Muscle of arm (tissue), 12 donors: ENCODE data around the gene EOLA1. TPM values are rescaled to one million over a fixed set of nuclear protein-coding genes. Genes with fewer than 3 reads are reported as not detected.
"Not testable (repeated sequence)": the region's sequence is repeated elsewhere in the genome, so short reads cannot be mapped to it uniquely, and the experiment has no call there.

Source experiments
- DNase-seq: peaks from one replicate; pipeline ENCODE4 v3.0.0-alpha.2; 2013
- polyA plus RNA-seq, 12 donors: library from polyadenylated mRNA; unstranded; fragments of 120-200 nt; gene quantifications; one replicate each; pipeline ENCODE4 v1.2.1, GENCODE V29; 2013; ENCODE audit not compliant: insufficient read length in 12 of 12

EOLA1 gene
- polyA plus RNA-seq, 12 donors = 7.1 to 24.3 (median 21.9) TPM; not detected in 1

- peak; percentile 88 for DNase-seq
Observed at GRCh38 chrX:149540131-149540620, 636 bp upstream of the EOLA1 start.

GRCh38 chrX:149541521-149542047, 772 bp downstream of the EOLA1 start:
- DNase-seq = no peak

DNA sequence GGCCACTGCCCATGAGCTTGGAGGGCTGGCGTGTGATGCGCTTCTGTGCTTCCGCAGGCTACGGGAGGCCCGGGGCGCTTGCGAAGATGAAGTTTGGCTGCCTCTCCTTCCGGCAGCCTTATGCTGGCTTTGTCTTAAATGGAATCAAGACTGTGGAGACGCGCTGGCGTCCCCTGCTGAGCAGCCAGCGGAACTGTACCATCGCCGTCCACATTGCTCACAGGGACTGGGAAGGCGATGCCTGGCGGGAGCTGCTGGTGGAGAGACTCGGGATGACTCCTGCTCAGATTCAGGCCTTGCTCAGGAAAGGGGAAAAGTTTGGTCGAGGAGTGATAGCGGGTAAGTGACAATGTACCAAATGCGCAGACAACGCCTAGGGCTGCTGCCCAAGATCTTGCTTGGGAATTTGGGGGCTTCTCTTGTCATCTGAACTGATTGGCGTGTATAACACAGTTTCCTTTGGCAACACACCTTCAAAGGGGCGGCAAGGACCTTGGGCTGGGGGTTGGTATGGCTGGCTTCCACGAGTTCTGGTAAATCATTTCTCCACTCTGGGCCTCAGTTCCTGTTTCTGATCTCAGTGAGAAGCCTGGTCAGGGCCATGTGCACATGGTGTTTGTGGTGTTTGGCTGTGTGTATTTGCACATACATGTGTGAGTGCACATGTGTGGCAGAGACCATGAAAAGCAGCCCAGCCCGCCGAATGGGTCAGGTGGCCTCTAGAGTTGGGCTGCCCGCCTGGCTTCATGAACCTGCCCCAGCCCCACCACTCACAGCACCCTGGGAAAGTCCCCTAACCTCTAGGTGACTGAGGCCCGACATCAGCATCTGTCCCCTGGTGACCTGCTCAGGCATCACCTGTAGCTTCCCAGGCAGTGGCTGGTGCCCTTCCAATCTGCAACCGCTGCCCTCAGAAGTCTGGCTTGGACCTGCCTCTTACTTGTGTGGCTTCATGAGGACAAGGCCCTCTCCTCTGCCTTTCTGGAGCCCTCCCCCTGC, 5.0 kb downstream of the EOLA1 start:
- not testable (repeated sequence) for DNase-seq

GRCh38 chrX:149546962-149547361, 6.2 kb downstream of the EOLA1 start:
- DNase-seq = not testable (repeated sequence)

GRCh38 chrX:149547782-149548181, 7.0 kb downstream of the EOLA1 start:
- not testable (repeated sequence) for DNase-seq

GRCh38 chrX:149549701-149550100, 8.9 kb downstream of the EOLA1 start, which contains the start of gene HSFX3:
TSS of gene HSFX3 (minus strand) at chrX:149549924. CDS start at chrX:149549852, 72 bp downstream.
- DNase-seq = not testable (repeated sequence)

GRCh38 chrX:149550454-149550853, 9.6 kb downstream of the EOLA1 start:
- not testable (repeated sequence) for DNase-seq

DNA sequence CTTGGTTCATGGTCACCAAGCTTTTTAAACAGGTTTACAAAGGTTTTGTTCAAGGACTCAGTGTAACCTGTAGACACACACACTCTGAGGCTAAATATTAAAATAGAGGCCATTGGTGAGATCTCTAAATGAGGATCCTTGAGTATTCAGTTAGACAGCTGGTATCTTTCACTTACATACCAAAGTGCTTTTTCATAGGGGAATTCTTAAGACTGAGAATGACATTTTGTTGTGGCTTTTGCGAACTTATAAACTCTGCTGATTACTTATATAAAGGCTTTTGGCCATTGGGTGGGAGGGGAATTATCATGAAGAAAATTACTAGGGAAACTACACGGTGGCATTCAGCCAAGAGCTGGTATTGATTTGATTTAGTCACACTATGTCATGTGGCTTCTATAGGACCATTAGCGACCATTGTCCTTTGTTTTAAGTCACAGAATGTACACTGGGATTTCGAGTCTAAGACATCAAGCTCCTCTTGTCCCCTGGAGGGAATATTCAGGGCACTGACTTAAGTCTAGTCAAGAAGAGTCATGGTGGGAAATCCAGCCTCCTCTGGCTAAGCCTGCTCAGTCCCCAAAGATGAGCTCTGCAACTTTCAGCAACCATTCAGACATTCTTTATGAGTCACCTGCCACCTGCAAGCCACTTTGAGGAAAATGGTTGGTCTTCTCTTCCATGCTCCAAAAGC, 10.6 kb downstream of the EOLA1 start:
- DNase-seq = not testable (repeated sequence)

- not testable (repeated sequence) for DNase-seq
Observed at GRCh38 chrX:149551939-149552248, 11.1 kb downstream of the EOLA1 start.

GRCh38 chrX:149555251-149555650, 14.4 kb downstream of the EOLA1 start:
- not testable (repeated sequence) for DNase-seq

GRCh38 chrX:149563359-149563758, 22.5 kb downstream of the EOLA1 start:
- DNase-seq = no peak

- no peak for DNase-seq
Observed at GRCh38 chrX:149567621-149568417, 27.0 kb downstream of the EOLA1 start.

GRCh38 chrX:149568701-149569296, 28.0 kb downstream of the EOLA1 start:
- DNase-seq = no peak

DNA sequence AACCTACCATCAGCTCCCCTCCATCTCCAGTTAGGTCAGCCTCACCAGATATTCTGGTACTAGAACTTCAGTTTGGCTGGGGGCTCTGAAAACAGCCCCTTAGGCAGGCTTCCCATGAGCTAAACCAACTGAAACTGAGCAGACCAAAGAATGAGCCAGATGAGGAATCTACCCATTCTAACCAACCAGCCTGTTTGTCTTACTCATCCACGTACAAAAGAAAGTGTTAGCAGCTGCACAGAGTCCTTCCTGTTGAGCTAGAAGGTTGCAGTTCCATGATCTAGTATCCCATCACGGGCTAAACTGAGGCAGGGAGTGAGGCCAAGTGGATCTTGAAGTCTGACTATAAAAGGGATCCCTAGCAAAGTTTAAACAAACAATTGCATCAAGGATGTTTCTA, 29.0 kb downstream of the EOLA1 start:
- DNase-seq = no peak

DNA sequence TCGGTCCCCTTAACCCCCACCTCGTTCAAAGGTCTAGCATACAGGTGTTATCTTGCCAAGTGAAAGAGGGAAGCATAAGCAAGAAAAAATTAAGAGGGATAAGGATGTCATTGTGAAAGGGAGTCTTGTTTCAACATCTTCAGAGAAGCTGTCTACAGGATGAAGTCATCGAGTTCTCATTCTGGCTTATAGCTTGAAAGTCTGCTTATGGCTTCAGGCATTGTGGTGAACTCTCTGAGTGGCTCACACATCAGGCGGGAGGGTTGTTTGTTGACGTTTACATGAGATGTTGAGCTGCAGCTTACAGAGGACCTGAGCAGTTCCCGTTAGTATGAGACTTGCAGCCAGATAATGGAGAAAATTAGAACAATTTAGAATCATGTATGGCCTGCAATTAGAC, 29.9 kb downstream of the EOLA1 start:
- no peak for DNase-seq

DNA sequence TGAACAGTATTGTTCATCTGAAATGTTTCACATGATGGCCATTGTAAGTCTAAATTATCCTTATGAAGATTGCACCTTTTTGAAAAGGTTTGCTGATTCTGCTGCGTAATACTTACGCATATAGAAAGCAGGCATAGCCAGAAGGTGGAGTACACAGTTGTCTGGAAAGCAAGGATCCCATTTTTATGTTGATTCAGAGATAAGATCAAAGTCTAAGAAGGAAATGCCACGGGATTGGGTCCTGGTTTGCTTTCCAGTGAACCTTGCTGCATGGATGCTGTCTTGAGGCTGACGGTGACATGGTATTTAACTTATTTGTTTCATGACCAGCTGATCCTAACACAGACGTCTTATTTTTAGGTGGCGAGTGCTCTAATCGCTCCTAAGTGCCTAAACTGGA, 31.0 kb downstream of the EOLA1 start:
- DNase-seq = no peak

- no peak for DNase-seq
Observed at GRCh38 chrX:149572743-149573142, 31.9 kb downstream of the EOLA1 start.

- not testable (repeated sequence) for DNase-seq
Observed at GRCh38 chrX:149573456-149573855, 32.6 kb downstream of the EOLA1 start.

DNA sequence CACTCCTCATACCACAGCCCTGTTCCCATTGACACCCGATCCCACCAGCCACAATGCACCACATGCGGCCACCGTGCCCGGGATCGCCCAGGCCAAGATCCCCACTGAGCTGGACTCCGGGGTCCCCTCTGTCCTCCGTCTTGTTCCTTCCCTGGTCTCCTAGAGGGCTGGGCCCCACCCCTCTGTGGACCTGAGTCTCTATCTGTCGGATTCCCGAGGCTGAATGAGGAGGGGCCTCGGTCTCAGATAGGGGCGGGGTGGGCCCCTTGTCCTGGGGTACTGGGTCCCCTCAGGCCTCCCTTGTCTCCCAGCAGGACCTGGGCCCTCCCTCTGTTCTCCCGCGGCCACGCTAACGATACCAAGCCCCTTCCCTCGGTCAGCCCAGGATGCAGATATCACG, 44.8 kb downstream of the EOLA1 start:
- DNase-seq = not testable (repeated sequence)

DNA sequence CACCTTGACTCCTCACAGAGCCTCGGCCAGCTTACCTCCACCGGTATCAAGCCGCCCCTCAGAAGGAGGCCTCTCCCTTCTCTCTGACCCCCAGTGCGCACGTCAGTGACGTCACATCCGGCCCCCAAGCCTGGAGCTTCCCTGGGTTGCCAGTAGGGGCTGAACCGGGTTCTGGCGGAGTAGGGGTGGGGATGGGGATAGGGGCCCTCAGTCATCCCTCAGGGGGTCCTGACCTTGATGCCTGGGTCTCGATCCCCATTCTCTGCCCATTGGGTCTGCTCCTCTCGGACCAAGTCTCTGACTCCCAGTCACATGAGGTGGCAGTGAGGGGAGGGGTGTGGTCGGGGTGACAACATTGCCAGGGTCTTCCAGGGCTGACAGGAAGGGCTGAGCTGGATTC, 46.5 kb downstream of the EOLA1 start, which contains the start of gene MAGEA9B:
TSS of gene MAGEA9B (minus strand) at position 101 of the 400 bp plus-strand sequence. CDS start 4,280 bp downstream, outside the sequence.
- DNase-seq = not testable (repeated sequence)

GRCh38 chrX:149590993-149591392, 50.2 kb downstream of the EOLA1 start:
- DNase-seq = not testable (repeated sequence)
